ENCODE results near the gene RIN3.
"Not testable (repeated sequence)": the region's sequence is repeated elsewhere in the genome, so short reads cannot be mapped to it uniquely, and the experiment has no call there.

Gene RIN3

DNA sequence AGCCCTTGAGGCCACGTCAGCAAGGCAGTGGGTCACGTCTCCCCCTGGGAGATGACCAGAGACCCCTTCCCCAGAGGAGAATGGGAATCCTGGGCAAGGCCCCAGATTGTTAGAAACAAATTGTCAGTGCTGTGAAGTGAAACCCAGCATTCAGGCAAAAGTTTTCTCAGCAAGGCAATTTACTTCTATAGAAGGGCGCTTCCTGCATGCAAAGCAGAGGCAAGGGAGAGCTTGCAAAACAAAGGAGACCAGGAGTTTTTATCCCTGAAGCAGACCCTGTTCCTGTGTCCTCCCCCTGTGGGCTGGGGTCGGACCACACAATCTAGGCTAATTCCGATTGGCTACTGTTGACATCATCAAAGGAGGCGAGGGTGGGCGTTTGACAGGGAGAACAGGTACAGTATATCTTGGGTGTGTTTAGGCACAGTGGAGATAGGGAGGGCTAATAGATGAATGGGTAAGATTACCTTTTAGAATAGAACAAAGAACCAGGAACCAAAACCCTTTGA, 114.2 kb downstream of the RIN3 start:
- DNase-seq (ENCODE audit: low read depth, low spot score), result no peak

DNA sequence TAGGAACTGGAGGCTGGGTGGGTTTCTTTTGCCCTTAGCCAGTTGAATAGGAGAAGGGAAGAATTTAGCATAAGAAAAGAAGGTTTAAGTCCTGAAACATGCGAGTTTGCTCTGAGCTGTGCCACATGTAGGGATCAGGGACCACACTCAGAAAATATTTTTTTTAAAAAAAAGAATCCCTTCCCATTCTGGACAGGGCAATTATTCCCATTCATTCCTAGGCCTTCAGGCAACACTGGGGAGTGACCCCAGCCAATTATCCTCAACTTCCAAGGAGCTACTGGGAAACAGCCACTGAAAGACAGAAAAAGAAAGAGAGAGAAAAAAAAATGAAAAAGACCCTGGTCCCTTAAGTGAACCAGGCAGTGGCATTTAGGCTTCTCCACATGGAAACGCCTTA, 115.1 kb downstream of the RIN3 start:
- DNase-seq (ENCODE audit: low read depth, low spot score), result no peak

DNA sequence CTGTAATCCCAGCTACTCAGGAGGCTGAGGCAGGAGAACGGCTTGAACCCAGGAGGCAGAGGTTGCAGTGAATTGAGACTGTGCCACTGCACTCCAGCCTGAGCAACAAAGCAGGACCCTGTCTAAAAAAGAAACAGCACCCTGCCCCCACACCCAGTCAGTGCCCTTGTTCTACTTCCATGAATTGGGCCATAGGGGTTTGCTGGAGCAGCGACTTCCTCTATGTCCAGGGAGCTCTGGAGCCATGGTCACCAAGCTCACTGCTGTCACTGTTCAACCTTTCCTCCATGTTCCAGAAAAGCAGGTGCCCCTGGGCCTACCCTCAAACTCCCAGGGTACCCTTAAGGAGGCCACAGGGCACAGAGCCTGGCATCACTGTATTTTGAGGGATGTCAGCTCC, 116.8 kb downstream of the RIN3 start:
- DNase-seq (ENCODE audit: low read depth, low spot score), result no peak

DNA sequence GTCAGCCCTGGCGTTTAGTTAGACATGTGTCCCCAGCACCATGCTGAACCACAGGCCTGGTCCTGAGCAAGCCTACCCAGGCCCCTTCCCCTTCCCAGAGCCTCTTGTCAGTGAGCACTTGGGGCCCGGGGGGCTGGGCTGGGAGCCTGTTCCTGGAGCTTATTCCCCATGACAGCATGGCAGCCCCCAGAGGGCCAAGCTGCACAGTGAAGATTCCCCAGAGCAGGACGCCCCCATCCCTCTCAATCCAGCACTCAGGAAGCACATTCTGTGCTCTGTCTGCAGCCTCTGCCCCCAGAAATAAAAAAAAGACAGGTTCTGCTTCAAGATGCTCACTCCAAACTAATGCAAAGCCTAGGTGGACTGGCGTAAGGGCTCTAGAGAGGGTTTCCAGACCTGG, 117.5 kb downstream of the RIN3 start:
- DNase-seq (ENCODE audit: low read depth, low spot score), result no peak

GRCh38 chr14:92632546-92633273, 119.1 kb downstream of the RIN3 start:
- DNase-seq (ENCODE audit: low read depth, low spot score), result no peak

DNA sequence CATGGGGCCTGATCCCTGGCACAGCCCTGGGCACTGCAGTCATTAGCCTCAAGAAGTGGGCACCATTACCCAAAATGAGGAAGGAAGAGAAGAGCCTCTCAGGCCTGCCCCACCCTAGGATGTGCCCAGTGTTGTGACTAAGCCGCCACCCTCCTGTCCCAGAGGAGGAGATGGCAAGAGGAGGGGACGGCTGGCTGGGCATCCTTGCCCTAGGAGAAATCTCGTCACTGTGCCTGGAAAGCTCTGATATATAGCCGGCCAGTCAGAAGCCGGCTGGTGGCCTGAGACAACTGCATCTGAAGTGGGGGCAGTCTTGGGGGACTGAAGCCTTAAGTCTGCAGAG, 119.7 kb downstream of the RIN3 start:
- DNase-seq (ENCODE audit: low read depth, low spot score), result no peak

- no peak for DNase-seq (ENCODE audit: low read depth, low spot score)
Measured at GRCh38 chr14:92633724-92634123, 120.1 kb downstream of the RIN3 start.

GRCh38 chr14:92635031-92635430, 121.5 kb downstream of the RIN3 start:
- DNase-seq (ENCODE audit: low read depth, low spot score), result no peak

GRCh38 chr14:92635896-92636295, 122.3 kb downstream of the RIN3 start:
- DNase-seq (ENCODE audit: low read depth, low spot score), result no peak

DNA sequence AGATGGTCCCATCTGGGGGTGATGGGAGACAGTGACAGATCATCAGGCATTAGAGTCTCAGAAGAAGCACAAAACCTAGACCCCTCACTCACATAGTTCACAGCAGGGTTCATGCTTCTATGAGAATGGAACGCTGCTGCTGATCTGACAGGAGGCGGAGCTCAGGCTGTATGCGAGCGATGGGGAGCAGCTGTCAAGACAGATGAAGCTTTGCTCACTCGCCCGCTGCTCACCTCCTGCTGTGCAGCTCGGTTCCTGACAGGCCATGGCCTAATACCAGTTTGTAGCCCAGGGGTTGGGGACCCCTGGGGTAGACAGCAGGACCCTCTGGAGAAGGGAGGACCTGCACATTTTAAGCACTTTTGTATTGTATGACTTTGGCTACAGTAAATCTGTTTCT, 123.6 kb downstream of the RIN3 start:
- DNase-seq (ENCODE audit: low read depth, low spot score), result no peak

DNA sequence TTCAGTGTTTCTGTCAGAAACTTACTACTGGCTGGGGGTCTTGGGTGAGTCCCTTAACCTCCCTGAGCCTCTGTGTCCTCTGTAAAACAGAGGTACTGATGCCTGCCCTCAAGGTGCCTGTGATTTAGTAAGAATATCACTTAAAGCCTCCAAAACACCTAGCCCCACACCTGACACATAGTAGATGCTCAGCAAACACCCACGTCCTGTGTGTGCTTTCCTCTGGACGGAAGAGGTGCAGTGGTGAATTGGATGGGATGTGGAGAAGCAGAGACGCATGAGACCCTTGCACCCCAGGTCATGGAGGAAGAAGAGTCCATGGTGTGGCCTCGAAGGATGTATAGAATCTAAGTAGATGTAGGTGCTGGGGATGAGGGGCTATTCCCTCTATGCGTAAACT, 124.3 kb downstream of the RIN3 start:
- DNase-seq (ENCODE audit: low read depth, low spot score), result no peak

DNA sequence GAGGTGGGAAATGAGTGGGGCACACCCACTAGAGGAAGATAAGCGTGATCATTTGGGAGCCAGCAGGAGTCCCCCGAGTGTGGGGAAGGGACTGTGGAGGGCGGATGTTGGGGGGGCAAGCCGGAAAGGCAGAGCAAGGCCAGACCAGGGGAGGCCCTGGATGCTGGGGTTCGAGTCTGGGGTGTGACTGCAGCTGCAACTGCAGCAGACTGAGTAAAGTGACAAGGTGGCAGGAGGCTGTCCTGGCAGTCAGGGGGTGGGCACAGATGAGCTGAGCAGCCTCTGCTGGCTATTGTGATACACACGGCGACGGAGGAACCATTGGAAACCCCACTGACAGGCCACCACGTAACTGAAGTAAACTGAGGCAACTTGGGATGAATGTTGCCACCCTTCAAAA, 124.7 kb downstream of the RIN3 start:
- DNase-seq (ENCODE audit: low read depth, low spot score), result no peak

- no peak for DNase-seq (ENCODE audit: low read depth, low spot score)
Measured at GRCh38 chr14:92638904-92639303, 125.3 kb downstream of the RIN3 start.

GRCh38 chr14:92639472-92640117, 126.0 kb downstream of the RIN3 start:
- DNase-seq (ENCODE audit: low read depth, low spot score), result not testable (repeated sequence)

GRCh38 chr14:92641306-92641705, 127.7 kb downstream of the RIN3 start:
- no peak for DNase-seq (ENCODE audit: low read depth, low spot score)

GRCh38 chr14:92644171-92644969, 130.8 kb downstream of the RIN3 start:
- no peak for DNase-seq (ENCODE audit: low read depth, low spot score)

- no peak for DNase-seq (ENCODE audit: low read depth, low spot score)
Measured at GRCh38 chr14:92644970-92645515, 131.5 kb downstream of the RIN3 start.

- no peak for DNase-seq (ENCODE audit: low read depth, low spot score)
Measured at GRCh38 chr14:92645841-92646478, 132.4 kb downstream of the RIN3 start.

DNA sequence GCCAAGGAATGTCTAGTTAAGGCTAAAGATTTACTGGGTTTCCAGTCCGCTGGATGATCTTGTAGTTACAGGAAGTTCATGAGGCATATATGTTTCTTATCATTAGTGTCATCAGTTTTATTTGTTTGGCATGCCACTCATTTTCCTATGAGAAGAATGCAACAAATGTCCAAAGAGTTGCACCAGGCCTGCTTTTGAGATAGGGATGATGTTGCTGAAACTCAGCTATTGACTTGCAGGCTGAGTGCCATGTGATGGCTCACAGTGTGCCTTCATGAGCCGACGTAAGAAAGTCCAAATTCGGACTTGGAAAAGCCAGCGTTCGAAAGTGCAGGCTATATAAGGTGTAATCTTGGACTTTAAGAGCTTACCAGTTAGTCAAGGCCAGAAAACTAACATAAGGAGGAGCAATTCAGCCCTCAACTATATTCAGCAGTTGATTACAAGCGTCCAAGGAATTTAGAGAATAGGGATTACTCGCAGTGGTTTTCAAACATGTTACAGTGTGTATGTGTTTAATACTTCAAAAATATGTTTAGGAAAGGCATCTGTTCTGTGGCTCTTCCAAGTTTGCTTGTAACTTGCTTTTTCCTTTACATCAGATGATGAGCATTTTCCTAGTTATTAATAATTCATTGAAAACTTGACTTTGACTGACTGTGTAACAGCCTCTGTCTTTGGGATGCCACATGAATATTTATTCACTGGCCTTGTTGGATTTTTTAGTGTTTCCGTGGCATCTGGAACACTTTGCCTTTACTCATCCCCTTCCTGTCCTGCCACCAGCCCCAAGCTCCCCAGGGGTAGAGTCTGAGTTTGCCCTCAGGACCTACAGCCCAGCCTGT, 133.6 kb downstream of the RIN3 start:
- DNase-seq (ENCODE audit: low read depth, low spot score), result no peak

DNA sequence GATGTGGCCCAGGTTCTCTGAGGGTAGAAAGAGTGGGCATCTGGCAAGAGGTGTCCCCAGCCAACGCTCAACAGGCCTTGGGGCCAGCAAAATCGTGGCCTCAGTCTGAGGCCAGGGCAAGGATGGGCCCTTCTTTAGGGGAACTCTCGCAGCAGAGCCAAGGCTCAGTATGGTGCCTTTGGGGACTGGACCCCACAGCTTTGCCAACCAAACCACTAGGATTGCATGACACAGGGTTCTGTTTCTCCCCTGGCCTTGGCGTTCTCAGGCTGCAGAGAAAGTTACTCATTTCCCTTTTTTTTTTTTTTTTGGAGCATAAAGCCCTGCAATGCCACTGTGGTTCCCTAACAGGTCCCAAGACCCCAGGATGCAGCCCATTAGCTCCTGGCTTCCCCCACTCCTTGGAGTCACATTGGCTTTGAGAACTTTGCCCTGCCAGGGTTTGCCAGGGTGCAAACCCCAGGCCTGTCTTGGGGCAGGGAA, 134.3 kb downstream of the RIN3 start:
- no peak for DNase-seq (ENCODE audit: low read depth, low spot score)

DNA sequence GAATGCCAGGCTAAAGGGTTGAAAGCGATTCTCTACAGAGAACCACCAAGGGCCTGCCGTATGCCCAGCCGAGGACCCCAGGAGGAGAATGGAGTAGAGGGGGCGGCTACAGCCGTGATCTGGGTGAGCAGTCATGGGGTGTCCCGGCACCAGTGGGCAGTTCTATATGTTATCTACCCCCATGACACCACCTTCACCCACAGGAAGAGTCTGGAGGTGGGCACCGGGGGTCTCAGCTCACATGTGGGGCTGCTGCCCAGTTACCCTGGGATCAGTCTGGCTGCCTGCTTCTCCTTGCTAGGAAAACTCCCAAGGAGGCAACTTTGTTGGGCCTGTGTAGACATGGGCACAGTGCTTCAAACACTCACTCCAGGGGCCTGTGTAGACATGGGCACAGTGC, 135.5 kb downstream of the RIN3 start:
- DNase-seq (ENCODE audit: low read depth, low spot score), result no peak
